Fibroblast of villous mesenchyme (primary cell): ENCODE data around the gene JUND. TPM values are rescaled to one million over a fixed set of nuclear protein-coding genes. Genes with fewer than 3 reads are reported as not detected.

Source experiments
- DNase-seq: peaks from one replicate; pipeline ENCODE4 v3.0.0-alpha.2; 2010; ENCODE audit warnings: low read depth
- H3K4me3 ChIP-seq: 2 replicates; pipeline ENCODE4 v1.5.1; 2011; ENCODE audit warnings: low read depth, mild to moderate bottlenecking, low read length
- CTCF ChIP-seq: IDR thresholded peaks from 2 replicates; pipeline ENCODE4 v1.5.1; 2012; ENCODE audit warnings: low read depth, mild to moderate bottlenecking, low read length; ENCODE audit not compliant: insufficient read depth
- total RNA-seq: library from RNA; depleted of rRNA; stranded (reverse); fragments of >200 nt; gene quantifications from 2 replicates; pipeline ENCODE4 v1.2.3, GENCODE V29; 2012

Gene JUND
- total RNA-seq, 1 donor: 111 TPM

- H3K4me3 ChIP-seq: no peak overlapping the region
- TF ChIP-seq CTCF: no peak
- no peak for DNase-seq
Measured at GRCh38 chr19:18265582-18265981, 15.8 kb downstream of the JUND start.

- H3K4me3 ChIP-seq: no peak overlapping the region
- TF ChIP-seq CTCF: no peak
- DNase-seq: no peak
Measured at GRCh38 chr19:18264971-18265540, 16.4 kb downstream of the JUND start.

GRCh38 chr19:18264137-18264854 lies 17.1 kb downstream of the JUND start:
- TF ChIP-seq CTCF: no peak
- DNase-seq: no peak
- no peak overlapping the region for H3K4me3 ChIP-seq

- no peak for TF ChIP-seq CTCF
- no peak overlapping the region for H3K4me3 ChIP-seq
- DNase-seq: no peak
Measured at GRCh38 chr19:18263324-18264136, 17.9 kb downstream of the JUND start.

GRCh38 chr19:18262917-18263316 lies 18.5 kb downstream of the JUND start:
- DNase-seq: no peak
- no peak for TF ChIP-seq CTCF
- H3K4me3 ChIP-seq: no peak overlapping the region

GRCh38 chr19:18262144-18262543 lies 19.3 kb downstream of the JUND start:
- no peak overlapping the region for H3K4me3 ChIP-seq
- TF ChIP-seq CTCF: no peak
- no peak for DNase-seq
